ENCODE measurements around the gene BTK.

The BTK gene

GRCh38 chrX:101427954-101428353, 42.0 kb upstream of the BTK start:
- Histone ChIP-seq H3K27ac (replicated peaks) (no peak overlapping the region), H3K4me3 (replicated peaks; ENCODE audit: insufficient read depth, low read length) (no peak overlapping the region), H3K27me3 (ENCODE audit: insufficient read depth, poor library complexity, severe bottlenecking) (no peaks in the 10 kb centered on the region)
- TF ChIP-seq POLR2AphosphoS5 (IDR thresholded peaks at IDR 0.05; ENCODE audit: low read depth): no peak
- TF ChIP-seq CTCF (IDR thresholded peaks at IDR 0.05; ENCODE audit: insufficient read depth, low read length): no peak
- no peak for TF ChIP-seq SPI1 (IDR thresholded peaks at IDR 0.05; ENCODE audit: borderline replicate concordance, low read depth)
- no peak for DNase-seq (ENCODE audit: low read depth in 1 of 2, low spot score in 1 of 2)

GRCh38 chrX:101419489-101419888, 33.5 kb upstream of the BTK start:
- Histone ChIP-seq H3K27me3 (ENCODE audit: insufficient read depth, poor library complexity, severe bottlenecking) (peaks cover 3% of the 10 kb centered on the region), H3K4me3 (replicated peaks; ENCODE audit: insufficient read depth, low read length) (no peak overlapping the region), H3K27ac (replicated peaks) (no peak overlapping the region)
- DNase-seq (ENCODE audit: low read depth in 1 of 2, low spot score in 1 of 2): no peak
- TF ChIP-seq REST (IDR thresholded peaks at IDR 0.05; ENCODE audit: insufficient replicate concordance, low read depth) (no peak), GABPA (IDR thresholded peaks at IDR 0.05; ENCODE audit: low read depth) (no peak), POLR2AphosphoS5 (IDR thresholded peaks at IDR 0.05; ENCODE audit: low read depth) (no peak), CTCF (IDR thresholded peaks at IDR 0.05; ENCODE audit: insufficient read depth, low read length) (no peak), SPI1 (IDR thresholded peaks at IDR 0.05; ENCODE audit: borderline replicate concordance, low read depth) (no peak)

- TF ChIP-seq REST (IDR thresholded peaks at IDR 0.05; ENCODE audit: insufficient replicate concordance, low read depth): no peak
- TF ChIP-seq GABPA (IDR thresholded peaks at IDR 0.05; ENCODE audit: low read depth): no peak
- TF ChIP-seq SPI1 (IDR thresholded peaks at IDR 0.05; ENCODE audit: borderline replicate concordance, low read depth): peak; percentile 68
- no peak for TF ChIP-seq CTCF (IDR thresholded peaks at IDR 0.05; ENCODE audit: insufficient read depth, low read length)
- no peak; the same call in 1 of the 2 replicates for TF ChIP-seq POLR2AphosphoS5 (IDR thresholded peaks at IDR 0.05; ENCODE audit: low read depth)
- DNase-seq (ENCODE audit: low read depth in 1 of 2, low spot score in 1 of 2): peak in 1 of 2 experiments; percentile 48
- peak overlapping the region; percentile 53 for H3K27ac ChIP-seq (replicated peaks)
- peaks cover 3% of the 10 kb centered on the region for H3K27me3 ChIP-seq (ENCODE audit: insufficient read depth, poor library complexity, severe bottlenecking)
- H3K4me3 ChIP-seq (replicated peaks; ENCODE audit: insufficient read depth, low read length): peak overlapping the region; percentile 35
Measured at GRCh38 chrX:101417981-101418841, 32.2 kb upstream of the BTK start.
